Testis (tissue), 5 donors: Measurements from ENCODE around the gene NXNL1. TPM values are rescaled to one million over a fixed set of nuclear protein-coding genes. Genes with fewer than 3 reads are reported as not detected.
"Not testable (repeated sequence)": the region's sequence is repeated elsewhere in the genome, so short reads cannot be mapped to it uniquely, and the experiment has no call there.

Source experiments
- DNase-seq: peaks from one replicate; pipeline ENCODE4 v3.0.0-alpha.2; 2019
- H3K27ac ChIP-seq, 2 donors: fragments of 200-600 bp; sonication (generic); one replicate each; pipeline ENCODE4 v1.5.1; 2019
- H3K27me3 ChIP-seq: fragments of 200-600 bp; sonication (generic); one replicate; pipeline ENCODE4 v1.5.1; 2019
- H3K36me3 ChIP-seq: fragments of 200-600 bp; sonication (generic); one replicate; pipeline ENCODE4 v1.5.1; 2017; ENCODE audit warnings: low read depth; ENCODE audit errors: missing control alignments
- H3K4me1 ChIP-seq: fragments of 200-600 bp; sonication (generic); one replicate; pipeline ENCODE4 v1.5.1; 2019
- H3K4me3 ChIP-seq, 2 donors: fragments of 200-600 bp; sonication (generic); one replicate each; pipeline ENCODE4 v1.5.1; 2017 to 2019
- H3K9me3 ChIP-seq: fragments of 200-600 bp; sonication (generic); one replicate; pipeline ENCODE4 v1.5.1; 2017
- POLR2A ChIP-seq: fragments of 450-650 bp; IDR thresholded peaks from one replicate; pipeline ENCODE4 v1.6.1; 2017; ENCODE audit warnings: antibody characterized with exemption, mild to moderate bottlenecking, moderate library complexity
- WGBS, 2 donors: methylation state at CpG; one replicate each; pipeline ENCODE4 v1.1.5; 2018; 5-methylcytosine and 5-hydroxymethylcytosine counted together
- intact Hi-C: fragments of 100-400 bp; cut with DNase I; formaldehyde crosslinking; loops from one replicate; pipeline ENCODE4 v1.15.1; 2023; ENCODE audit warnings: low total_unique reads
- long read RNA-seq, 2 donors: transcript quantifications; one replicate each; lab custom pipeline, GENCODE V29; 2026
- polyA plus RNA-seq: library from polyadenylated mRNA; stranded (reverse); fragments of 350-450 nt; fragmentation: Illumina TruSeq; extraction: RNeasy Lipid Tissue Mini Kit (QIAGEN cat#74804); gene quantifications from one replicate; pipeline ENCODE4 v1.2.3, GENCODE V29; 2014; ENCODE audit warnings: low read depth, low replicate concordance; ENCODE audit not compliant: insufficient read depth
- total RNA-seq, 2 donors: library from RNA; depleted of rRNA; stranded (reverse); fragments of >200 nt; gene quantifications; one replicate each; pipeline ENCODE4 v1.2.3, GENCODE V29; 2016
- TF ChIP-seq, protein P1 (sequence below), 3 experiments: fragments of 450-650 bp in 2 of 3; fragments of 200-600 bp in 1 of 3; sonication (generic) in 1 of 3; IDR thresholded peaks; one replicate each; pipeline ENCODE4 v1.5.1; 2016 to 2019; ENCODE audit warnings: antibody characterized with exemption in 3 of 3, mild to moderate bottlenecking in 2 of 3, moderate library complexity in 1 of 3

The NXNL1 gene, protein sequence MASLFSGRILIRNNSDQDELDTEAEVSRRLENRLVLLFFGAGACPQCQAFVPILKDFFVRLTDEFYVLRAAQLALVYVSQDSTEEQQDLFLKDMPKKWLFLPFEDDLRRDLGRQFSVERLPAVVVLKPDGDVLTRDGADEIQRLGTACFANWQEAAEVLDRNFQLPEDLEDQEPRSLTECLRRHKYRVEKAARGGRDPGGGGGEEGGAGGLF
- total RNA-seq (under 1 TPM in 1 of 2 donors, not detected in 1; 0.87 TPM), polyA plus RNA-seq (not detected)
- long read RNA-seq, donor 1: 0 reads
- long read RNA-seq, donor 2: 0 reads

DNA sequence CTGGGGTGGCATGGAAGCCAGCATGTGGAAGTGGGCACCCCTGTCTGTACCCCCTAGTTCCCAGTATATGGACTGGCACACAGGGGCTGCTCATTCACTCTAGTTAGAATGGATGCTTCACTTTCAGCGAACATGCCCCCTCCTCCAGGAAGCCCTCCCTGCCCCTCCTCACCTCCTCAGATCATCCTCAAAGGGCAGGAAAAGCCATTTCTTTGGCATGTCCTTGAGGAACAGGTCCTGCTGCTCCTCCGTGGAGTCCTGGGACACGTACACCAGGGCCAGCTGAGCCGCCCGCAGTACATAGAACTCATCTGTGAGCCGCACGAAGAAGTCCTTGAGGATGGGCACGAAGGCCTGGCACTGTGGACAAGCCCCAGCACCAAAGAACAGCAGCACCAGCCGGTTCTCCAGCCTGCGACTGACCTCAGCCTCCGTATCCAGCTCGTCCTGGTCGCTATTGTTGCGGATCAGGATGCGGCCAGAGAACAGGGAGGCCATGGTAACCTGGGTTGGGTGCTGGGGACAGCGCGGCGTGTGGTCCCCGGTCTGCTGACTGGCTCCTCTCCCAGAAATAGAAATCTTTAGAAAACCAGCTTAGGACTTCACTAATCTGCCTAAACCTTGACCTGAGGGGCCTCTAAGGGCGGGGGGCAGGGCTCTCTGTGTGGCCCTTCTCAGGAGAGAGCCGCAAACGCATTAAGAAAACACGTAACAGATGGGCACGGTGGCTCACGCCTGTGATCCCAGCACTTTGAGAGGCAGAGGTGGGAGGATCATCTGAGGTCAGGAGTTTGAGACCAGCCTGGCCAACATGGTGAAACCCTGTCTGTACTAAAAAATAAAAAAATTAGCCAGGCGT lies at the start of gene NXNL1:
Gene NXNL1 (minus strand): TSS at position 555 of the 859 bp plus-strand sequence. CDS start 57 bp downstream, at position 498.
- DNase-seq: no peak
- 81 to 83% methylated on average over 14 to 26 of the region's 26 CpGs for WGBS, 2 donors
- no peaks in the 10 kb centered on the region for H3K4me1 ChIP-seq
- intact Hi-C loops: no loop called here
- H3K27ac ChIP-seq: no peak within 1 kb of the TSS
- TF ChIP-seq POLR2A: no peak
- TF ChIP-seq, protein P1, sequence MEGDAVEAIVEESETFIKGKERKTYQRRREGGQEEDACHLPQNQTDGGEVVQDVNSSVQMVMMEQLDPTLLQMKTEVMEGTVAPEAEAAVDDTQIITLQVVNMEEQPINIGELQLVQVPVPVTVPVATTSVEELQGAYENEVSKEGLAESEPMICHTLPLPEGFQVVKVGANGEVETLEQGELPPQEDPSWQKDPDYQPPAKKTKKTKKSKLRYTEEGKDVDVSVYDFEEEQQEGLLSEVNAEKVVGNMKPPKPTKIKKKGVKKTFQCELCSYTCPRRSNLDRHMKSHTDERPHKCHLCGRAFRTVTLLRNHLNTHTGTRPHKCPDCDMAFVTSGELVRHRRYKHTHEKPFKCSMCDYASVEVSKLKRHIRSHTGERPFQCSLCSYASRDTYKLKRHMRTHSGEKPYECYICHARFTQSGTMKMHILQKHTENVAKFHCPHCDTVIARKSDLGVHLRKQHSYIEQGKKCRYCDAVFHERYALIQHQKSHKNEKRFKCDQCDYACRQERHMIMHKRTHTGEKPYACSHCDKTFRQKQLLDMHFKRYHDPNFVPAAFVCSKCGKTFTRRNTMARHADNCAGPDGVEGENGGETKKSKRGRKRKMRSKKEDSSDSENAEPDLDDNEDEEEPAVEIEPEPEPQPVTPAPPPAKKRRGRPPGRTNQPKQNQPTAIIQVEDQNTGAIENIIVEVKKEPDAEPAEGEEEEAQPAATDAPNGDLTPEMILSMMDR (IDR thresholded peaks at IDR 0.05): no peak
- no peaks in the 10 kb centered on the region for H3K36me3 ChIP-seq
- H3K4me3 ChIP-seq: no peak within 1 kb of the TSS
- H3K9me3 ChIP-seq: no peaks in the 10 kb centered on the region
- no peaks in the 10 kb centered on the region for H3K27me3 ChIP-seq

DNA sequence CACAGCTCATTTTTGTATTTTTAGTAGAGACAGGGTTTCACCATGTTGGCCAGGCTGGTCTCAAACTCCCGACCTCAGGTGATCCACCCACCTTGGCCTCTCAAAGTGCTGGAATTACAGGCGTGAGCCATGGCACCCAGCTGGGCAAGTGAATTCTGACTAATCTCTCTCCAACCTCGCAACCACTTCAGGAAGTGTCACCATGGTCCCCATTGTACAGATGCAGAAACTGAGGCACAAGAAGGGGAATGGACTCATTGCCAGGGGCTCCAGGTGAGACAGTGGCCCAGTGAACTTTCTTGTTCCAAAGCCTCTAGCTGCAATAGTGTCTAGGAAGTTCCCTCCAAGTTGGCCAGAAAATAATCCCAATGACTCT lies 47.8 kb upstream of the NXNL1 start:
- Histone ChIP-seq H3K27ac (peak overlapping the region; percentile 48 to 57), H3K4me1 (peaks cover 37% of the 10 kb centered on the region)
- H3K9me3 ChIP-seq, H3K4me3 ChIP-seq, H3K27me3 ChIP-seq, intact Hi-C loops, H3K36me3 ChIP-seq, DNase-seq: not testable (repeated sequence)
- WGBS, 2 donors: 84 to 88% methylated on average over 3 of the region's 3 CpGs

DNA sequence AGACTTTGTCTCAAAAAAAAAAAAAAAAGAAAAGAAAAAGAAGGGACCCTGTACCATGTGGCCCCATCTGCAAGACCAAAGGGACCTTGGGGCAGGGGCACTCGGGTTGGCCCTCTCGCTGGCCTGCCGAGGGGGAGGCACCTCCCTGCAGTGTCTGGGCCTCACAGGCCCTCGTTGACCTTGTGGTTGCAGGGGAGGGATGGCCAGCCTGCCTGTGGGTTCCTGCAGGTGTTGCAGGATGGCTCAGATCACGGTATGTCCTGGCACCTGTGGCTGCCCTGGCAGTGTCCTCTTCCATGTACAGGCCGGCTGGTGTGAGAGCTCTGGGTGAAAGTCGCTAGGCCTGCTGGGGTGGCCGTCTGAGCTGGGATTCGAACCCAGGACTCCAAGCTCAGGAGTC lies 46.0 kb upstream of the NXNL1 start:
- H3K27ac ChIP-seq: peak overlapping the region; percentile 36 to 64
- no peak overlapping the region for H3K4me3 ChIP-seq
- peaks cover 33% of the 10 kb centered on the region for H3K4me1 ChIP-seq
- H3K36me3 ChIP-seq: no peaks in the 10 kb centered on the region
- 64 to 67% methylated on average over 6 to 9 of the region's 9 CpGs for WGBS, 2 donors
- TF ChIP-seq, protein P1 (IDR thresholded peaks at IDR 0.05): no peak
- no peak for TF ChIP-seq POLR2A
- no peaks in the 10 kb centered on the region for H3K9me3 ChIP-seq
- no peak for DNase-seq
- intact Hi-C loops: no loop called here
- no peaks in the 10 kb centered on the region for H3K27me3 ChIP-seq

DNA sequence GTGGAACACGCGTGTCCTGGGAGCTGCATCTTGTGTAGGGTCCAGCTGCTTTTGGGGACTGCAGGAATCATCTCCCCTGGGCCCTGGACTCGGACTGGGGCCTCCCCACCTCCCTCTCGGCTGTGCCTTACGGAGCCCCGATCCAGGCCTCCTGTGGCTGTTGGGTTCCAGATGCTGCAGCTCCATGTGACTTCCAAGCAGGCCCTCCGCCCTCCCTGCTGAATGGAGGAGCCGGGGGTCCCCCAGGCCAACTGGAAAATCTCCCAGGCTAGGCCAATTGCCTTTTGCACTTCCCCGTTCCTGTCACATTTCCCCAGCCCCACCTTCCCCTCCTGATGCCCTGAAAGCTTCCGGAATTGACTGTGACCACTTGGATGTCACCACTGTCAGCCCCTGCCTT lies 44.5 kb upstream of the NXNL1 start:
- Histone ChIP-seq H3K27me3 (no peaks in the 10 kb centered on the region), H3K9me3 (no peaks in the 10 kb centered on the region), H3K4me3 (no peak overlapping the region), H3K36me3 (no peaks in the 10 kb centered on the region), H3K27ac (peak overlapping the region; percentile 34 to 53), H3K4me1 (peaks cover 28% of the 10 kb centered on the region)
- TF ChIP-seq POLR2A: no peak
- TF ChIP-seq, protein P1 (IDR thresholded peaks at IDR 0.05): no peak
- intact Hi-C loops: no loop called here
- DNase-seq: peak; percentile 62
- WGBS, 2 donors: 49 to 54% methylated on average over 10 of the region's 10 CpGs

DNA sequence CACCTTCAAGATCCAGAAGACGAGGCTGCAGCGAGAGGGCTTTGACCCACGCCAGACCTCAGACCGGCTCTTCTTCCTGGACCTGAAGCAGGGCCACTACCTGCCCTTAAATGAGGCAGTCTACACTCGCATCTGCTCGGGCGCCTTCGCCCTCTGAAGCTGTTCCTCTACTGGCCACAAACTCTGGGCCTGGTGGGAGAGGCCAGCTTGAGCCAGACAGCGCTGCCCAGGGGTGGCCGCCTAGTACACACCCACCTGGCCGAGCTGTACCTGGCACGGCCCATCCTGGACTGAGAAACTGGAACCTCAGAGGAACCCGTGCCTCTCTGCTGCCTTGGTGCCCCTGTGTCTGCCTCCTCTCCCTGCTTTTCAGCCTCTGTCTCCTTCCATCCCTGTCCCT lies 43.7 kb upstream of the NXNL1 start:
- no peak overlapping the region for H3K4me3 ChIP-seq
- H3K36me3 ChIP-seq: no peaks in the 10 kb centered on the region
- no peaks in the 10 kb centered on the region for H3K27me3 ChIP-seq
- DNase-seq: no peak
- H3K27ac ChIP-seq: peak overlapping the region in 1 of 2 donors; percentile 53
- H3K9me3 ChIP-seq: no peaks in the 10 kb centered on the region
- intact Hi-C loops: no loop called here
- H3K4me1 ChIP-seq: peaks cover 27% of the 10 kb centered on the region
- TF ChIP-seq POLR2A: no peak
- TF ChIP-seq, protein P1 (IDR thresholded peaks at IDR 0.05): no peak
- whole genome bisulfite sequencing, 2 donors: 79 to 84% methylated on average over 10 to 13 of the region's 13 CpGs
